Tibial nerve (tissue), 4 donors: ENCODE results near the gene NUFIP2.

Source experiments
- EP300 ChIP-seq, 2 donors: sonication (generic); formaldehyde crosslinking; IDR thresholded peaks; one replicate each; pipeline ENCODE4 v1.6.1; 2017; ENCODE audit warnings: antibody characterized with exemption in 2 of 2, mild to moderate bottlenecking in 1 of 2
- POLR2A ChIP-seq, 2 donors: fragments of 450-650 bp; IDR thresholded peaks; one replicate each; pipeline ENCODE4 v1.6.1; 2017; ENCODE audit warnings: antibody characterized with exemption in 2 of 2, mild to moderate bottlenecking in 2 of 2, moderate library complexity in 2 of 2
- TF ChIP-seq, protein P1 (sequence below), 5 experiments: fragments of 200-600 bp in 3 of 5; fragments of 450-650 bp in 2 of 5; sonication (generic) in 3 of 5; IDR thresholded peaks; one replicate each; pipeline ENCODE4 v1.5.1; 2016 to 2019; ENCODE audit warnings: antibody characterized with exemption in 5 of 5, mild to moderate bottlenecking in 3 of 5, moderate library complexity in 2 of 5

- TF ChIP-seq, protein P1, sequence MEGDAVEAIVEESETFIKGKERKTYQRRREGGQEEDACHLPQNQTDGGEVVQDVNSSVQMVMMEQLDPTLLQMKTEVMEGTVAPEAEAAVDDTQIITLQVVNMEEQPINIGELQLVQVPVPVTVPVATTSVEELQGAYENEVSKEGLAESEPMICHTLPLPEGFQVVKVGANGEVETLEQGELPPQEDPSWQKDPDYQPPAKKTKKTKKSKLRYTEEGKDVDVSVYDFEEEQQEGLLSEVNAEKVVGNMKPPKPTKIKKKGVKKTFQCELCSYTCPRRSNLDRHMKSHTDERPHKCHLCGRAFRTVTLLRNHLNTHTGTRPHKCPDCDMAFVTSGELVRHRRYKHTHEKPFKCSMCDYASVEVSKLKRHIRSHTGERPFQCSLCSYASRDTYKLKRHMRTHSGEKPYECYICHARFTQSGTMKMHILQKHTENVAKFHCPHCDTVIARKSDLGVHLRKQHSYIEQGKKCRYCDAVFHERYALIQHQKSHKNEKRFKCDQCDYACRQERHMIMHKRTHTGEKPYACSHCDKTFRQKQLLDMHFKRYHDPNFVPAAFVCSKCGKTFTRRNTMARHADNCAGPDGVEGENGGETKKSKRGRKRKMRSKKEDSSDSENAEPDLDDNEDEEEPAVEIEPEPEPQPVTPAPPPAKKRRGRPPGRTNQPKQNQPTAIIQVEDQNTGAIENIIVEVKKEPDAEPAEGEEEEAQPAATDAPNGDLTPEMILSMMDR (IDR thresholded peaks at IDR 0.05), result no peak
- no peak for TF ChIP-seq POLR2A (IDR thresholded peaks at IDR 0.05)
- no peak for TF ChIP-seq EP300 (IDR thresholded peaks at IDR 0.05)
These were observed 51.9 kb downstream of the NUFIP2 start for GRCh38 chr17:29242051-29242450.
